Activated T-cell treated with anti-CD3 and anti-CD28 coated beads, Interleukin-2, amount 50 U/mL, for 48 hours (primary cell): ENCODE measurements around the gene ATXN7.

Experiments
- DNase-seq, 2 experiments: peaks; one replicate each; pipeline ENCODE4 v3.0.0-alpha.2; 2020

ATXN7 gene

GRCh38 chr3:63909431-63909830 lies 45.8 kb downstream of the ATXN7 start:
- no peak for DNase-seq

DNA sequence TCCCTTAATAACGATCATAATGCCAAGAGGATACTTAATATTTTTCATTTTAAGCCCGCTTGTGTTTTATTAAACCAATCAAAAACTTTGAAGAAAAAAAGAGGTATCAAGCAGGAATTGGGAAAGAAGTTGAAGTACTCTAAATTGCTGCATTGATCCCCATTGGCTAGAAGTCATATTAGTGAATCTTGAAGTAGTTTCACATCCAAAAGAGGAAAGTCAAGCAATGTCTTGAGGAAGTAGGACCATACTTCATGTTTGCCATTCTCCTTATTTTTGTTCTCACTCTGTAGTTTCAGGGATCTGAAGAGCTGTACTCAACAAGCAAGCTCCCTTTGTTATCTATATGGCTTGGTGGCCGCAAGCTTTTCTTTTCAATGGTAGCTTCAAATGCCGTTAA lies 46.3 kb downstream of the ATXN7 start:
- no peak for DNase-seq

DNA sequence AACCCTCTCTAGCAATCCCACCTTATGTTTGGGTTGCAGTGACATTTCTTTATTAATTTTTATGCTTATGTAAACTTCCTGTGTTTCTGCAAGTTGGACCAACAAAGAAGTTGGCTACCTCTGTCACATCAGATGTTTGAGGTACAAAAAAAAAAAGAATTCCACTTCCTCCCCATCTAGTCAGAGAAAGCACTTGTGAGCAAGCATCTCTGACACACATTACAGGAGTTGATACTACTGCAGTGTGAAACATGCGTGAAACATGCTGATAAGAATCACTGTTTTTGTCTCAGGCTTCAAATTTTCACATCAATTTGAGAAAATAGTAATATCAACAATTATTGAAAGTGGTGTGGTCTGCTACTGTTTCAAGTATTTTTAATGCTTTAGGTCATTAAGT lies 47.2 kb downstream of the ATXN7 start:
- no peak for DNase-seq

- DNase-seq = no peak
Measured at GRCh38 chr3:63911509-63911872, 47.8 kb downstream of the ATXN7 start.

GRCh38 chr3:63911873-63912767 lies 48.5 kb downstream of the ATXN7 start, which contains the start of gene SCAANT1:
Gene SCAANT1 (minus strand): TSS chr3:63912383.
- peak; percentile 83 to 85 for DNase-seq

GRCh38 chr3:63912768-63913588 lies 49.3 kb downstream of the ATXN7 start:
- DNase-seq = peak; percentile 64 to 67

DNA sequence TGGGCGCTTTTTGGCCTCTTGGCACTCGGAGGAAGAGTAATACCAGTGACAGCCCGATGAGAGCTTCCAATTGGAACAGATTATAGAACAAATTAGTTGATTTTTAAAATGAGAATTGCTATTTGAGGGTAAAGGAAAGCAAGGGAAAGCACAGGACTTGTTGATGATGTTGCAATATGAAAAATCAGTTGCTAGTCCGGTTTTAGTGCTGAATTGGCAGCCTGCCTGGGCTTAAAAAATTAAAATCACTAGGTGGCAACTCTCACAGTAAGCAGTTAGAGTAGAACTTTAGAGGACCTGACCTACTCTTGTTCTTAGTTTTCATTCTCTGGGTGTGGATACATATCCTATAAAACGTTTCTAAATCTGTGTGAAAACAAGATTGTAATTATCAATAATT lies 50.6 kb downstream of the ATXN7 start:
- no peak for DNase-seq

DNA sequence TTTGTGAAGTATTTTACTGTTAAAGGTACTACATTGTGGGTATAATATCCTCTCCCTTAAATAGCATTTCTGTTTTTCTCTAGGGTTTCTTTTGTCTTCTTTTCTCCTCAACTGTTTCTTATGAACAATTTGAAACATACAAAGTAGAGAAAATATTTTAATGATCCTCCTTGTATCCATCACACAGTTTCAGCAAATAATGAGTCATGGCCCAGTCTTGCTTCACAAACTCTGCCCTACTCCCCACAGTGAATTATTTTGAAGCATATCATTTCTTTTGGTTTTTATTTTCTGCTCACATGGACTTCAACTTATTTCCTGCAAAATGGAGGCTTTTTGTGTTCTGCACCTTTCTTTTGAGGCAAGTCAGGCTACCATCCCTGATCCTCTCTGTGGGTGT lies 54.7 kb downstream of the ATXN7 start:
- DNase-seq = no peak

- DNase-seq = no peak
Measured at GRCh38 chr3:63920001-63920400, 56.3 kb downstream of the ATXN7 start.

DNA sequence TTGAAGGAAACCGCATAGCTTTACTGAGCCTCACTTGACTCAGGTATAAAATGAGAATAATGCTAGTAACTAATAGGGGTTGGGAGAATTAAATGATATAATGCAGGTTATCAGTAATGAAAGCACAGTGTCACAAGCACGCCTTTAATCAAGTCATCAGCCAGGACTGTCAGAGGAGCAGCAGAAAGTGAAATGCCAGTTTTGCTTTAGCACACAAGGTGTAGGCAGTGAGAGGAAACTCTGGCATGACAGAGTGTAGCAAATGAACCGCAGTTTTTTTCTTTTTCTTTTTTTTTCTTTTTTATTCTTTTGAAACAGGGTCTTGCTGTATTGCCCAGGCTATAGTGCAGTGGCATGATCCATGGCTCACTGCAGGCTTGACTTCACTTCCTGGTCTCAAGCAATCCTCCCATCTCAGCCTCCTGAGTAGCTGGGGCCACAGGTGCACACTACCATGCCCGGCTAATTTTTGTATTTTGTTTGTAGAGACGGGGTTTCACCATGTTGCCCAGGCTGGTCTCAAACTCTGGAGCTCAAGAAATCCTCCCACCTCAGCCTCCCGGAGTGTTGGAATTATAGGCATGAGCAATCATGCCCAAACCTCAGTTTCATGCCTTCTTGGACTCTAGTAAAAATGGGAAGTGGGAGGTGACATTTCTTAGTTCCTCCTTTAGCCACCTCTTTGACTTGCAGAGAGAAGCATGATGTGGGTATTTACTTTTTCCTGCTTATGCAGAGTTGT lies 58.2 kb downstream of the ATXN7 start:
- no peak for DNase-seq

- DNase-seq = no peak
Measured at GRCh38 chr3:63922491-63923199, 59.0 kb downstream of the ATXN7 start.

GRCh38 chr3:63926309-63926708 lies 62.6 kb downstream of the ATXN7 start:
- DNase-seq = no peak

GRCh38 chr3:63927422-63928280 lies 64.0 kb downstream of the ATXN7 start:
- no peak for DNase-seq

DNA sequence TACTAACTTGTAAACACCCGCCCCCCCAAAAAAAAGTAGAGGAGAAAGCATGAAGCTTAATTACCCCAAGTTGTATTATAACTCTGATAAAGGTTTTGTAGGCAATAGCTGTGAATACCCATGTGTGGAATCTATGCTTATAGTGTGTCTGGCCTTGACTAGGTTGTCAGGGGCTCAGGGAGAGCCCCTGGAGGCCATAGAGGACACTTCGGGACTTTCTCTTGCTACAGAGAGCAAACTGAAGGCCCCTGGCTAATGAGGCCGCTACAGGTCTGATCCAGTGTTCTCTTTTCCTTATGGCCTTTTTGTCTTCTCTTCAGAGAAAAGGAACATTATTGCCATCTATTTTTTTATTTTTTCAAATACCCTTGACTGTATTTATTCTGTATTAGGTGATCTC lies 67.6 kb downstream of the ATXN7 start:
- DNase-seq = no peak

DNA sequence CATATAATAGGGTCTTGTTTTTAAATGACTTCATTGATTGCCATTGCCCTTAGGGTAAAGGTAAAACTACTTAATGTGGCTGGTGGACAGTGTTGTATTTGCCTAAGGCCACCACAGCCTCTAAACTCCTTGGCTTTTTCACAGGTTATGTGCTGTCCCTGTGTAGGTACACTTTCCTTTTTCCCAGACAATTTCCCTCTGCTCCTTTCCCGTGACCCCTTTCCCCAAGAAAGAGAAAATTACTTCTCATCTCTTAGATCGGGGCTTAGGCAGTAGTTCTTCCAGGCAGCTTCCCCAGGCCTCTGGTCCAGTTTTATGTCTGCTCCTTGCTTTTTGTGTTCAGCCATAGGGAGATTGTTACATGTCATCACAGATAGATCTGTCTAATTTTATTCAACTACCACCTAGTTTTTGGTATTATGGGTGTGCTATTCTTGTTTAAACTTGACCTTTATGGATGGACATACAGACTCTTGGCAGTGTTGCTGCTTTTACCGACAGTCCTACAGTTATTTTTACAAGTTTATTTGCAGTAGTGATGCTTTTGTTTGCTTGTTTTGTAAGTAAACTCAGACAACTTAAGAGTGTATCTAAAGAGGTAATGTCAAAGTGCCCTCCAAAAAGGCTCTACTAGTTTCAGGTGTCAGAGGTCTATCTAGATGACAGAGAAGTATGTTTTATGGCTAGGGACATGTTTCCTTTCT lies 69.0 kb downstream of the ATXN7 start:
- no peak for DNase-seq

DNA sequence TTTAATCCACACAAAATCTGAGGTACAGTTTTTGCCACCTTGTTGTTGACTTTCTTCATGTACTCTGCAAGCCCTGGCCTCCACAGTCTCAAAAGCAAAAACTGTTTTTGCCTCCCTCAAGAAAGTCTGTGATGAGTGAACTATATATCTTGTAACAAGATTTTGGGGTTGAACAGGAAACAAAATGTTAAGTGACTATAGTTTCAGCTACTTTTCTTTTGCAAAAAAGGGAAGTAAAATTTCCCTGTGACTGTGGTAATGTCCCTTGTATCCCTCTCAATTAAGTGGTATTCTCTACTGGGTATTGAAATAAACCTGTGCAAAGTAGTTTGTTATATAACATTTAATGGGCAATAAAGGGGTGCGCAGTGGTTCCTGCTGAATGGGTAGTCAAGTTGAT lies 69.8 kb downstream of the ATXN7 start:
- no peak for DNase-seq

GRCh38 chr3:63934041-63934866 lies 70.6 kb downstream of the ATXN7 start:
- DNase-seq = no peak

GRCh38 chr3:63936925-63937324 lies 73.3 kb downstream of the ATXN7 start:
- no peak for DNase-seq

- DNase-seq = no peak
Measured at GRCh38 chr3:63937661-63938651, 74.3 kb downstream of the ATXN7 start.
